GM19238 (cell line): Measurements from ENCODE around the gene RTP5.
"Not testable (repeated sequence)": the region's sequence is repeated elsewhere in the genome, so short reads cannot be mapped to it uniquely, and the experiment has no call there.

ENCODE experiments used
- DNase-seq: peaks from one replicate; pipeline ENCODE4 v3.0.0; 2011; ENCODE audit warnings: low spot score; ENCODE audit not compliant: insufficient read length

Gene RTP5

DNA sequence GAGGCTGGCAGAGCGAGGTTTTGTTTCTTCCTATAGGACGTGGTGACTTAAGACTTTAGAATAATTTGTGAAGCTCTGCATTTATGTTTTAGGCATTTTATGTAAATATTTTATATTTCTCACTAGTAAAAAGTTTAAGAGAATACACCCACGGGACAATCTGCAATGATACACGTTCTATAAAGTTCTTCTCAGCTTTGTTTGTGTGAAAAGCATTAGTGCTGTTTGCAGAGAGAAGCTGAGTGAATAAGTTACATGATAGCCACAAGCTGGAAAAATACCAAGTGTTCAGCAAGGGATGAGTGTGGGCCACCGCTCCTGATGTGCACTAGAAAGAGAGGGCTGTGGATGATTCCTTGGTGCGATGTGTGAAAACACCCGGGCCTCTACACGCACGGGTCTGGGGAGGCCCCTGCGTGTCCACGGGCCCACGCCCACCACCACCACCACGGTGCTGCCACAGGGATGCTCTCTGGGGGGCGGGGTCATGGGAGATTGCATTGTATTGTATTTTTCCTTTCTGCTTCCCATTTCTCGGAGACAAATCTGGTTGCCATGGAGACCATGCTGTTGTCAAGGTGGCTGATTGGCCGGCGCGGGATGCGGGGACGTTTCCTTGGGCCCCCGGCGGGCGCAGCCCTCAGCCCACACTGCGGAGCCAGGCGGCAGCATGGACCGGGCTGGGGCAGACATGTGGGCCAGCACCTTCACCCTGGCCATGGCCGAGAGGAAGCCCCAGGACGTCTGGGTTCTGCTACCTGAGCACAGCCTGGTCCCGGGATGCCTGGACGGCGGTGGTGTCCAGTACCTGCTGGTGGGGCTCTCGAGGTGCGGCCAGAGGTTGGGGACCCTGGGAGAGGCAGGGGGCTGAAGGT lies at the start of gene RTP5:
Gene RTP5, plus strand, starts transcription at position 643 of the 875 bp plus-strand sequence. Its CDS starts 28 bp downstream, at position 671.
- no peak for DNase-seq

DNA sequence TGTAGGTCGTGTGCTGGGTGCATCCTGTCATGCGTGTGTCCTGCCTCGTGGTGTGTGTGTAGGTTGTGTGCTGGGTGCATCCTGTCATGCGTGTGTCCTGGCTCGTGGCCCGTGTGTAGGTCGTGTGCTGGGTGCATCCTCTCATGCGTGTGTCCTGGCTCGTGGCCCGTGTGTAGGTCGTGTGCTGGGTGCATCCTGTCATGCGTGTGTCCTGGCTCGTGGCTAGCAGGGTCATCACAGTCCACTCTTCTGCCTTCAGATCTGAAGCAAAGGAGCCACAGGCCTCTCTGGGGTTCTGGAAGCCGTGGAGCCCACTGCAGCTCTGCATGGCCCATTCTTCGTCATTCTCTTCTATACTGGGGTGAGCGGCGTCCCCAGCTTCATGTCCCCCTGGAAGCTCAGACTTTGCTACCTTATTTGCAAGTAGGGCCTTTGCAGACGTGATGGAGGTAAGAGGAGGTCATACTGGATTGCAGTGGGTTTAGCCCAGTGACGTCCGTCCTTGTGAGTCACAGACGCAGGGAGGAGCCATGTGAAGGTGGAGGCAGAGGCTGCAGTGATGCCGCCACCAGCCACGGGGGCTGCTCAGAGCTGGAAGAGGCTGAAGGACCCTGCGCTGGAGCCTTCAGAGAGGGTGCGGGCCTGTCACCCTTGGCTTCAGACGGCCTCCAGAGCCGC lies 49.4 kb upstream of the RTP5 start:
- DNase-seq = not testable (repeated sequence)

DNA sequence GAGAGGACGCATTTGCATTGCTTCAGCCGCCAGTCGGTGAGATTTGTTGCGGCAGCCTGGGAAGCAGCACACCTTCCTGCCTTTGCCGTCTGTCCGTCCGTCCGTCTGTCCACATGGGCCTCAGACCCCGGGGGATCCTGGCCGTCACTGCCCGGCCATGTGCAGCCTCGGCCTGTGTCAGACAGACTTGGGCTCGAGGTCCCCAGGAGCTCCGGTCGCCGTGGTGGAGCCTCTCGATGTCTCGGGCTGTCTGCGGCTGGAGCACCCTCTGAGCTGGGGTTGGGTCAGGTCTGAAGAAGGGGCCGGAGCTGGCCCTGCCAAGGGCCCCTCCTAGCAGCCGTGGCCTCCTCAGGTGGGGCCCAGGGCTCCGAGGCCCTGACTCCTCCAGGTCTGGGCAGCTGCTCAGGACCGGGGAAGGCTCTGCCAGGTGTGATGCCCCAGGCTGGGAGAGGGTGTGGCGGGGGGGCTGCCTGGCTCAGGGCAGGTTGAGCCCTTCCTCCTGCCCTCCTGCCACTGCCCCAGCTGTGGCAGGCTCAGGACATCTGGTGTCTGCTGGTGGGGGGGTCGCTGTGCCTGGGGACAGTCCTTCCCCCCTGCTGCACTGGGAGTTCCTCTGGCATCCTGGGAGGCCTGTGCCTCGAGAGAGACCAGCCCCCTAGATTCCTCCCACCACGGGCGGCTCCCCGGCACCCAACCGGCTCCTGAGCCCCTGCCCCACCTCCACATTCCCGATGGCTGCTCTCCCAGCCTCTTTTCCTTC lies 48.7 kb upstream of the RTP5 start:
- no peak for DNase-seq

DNA sequence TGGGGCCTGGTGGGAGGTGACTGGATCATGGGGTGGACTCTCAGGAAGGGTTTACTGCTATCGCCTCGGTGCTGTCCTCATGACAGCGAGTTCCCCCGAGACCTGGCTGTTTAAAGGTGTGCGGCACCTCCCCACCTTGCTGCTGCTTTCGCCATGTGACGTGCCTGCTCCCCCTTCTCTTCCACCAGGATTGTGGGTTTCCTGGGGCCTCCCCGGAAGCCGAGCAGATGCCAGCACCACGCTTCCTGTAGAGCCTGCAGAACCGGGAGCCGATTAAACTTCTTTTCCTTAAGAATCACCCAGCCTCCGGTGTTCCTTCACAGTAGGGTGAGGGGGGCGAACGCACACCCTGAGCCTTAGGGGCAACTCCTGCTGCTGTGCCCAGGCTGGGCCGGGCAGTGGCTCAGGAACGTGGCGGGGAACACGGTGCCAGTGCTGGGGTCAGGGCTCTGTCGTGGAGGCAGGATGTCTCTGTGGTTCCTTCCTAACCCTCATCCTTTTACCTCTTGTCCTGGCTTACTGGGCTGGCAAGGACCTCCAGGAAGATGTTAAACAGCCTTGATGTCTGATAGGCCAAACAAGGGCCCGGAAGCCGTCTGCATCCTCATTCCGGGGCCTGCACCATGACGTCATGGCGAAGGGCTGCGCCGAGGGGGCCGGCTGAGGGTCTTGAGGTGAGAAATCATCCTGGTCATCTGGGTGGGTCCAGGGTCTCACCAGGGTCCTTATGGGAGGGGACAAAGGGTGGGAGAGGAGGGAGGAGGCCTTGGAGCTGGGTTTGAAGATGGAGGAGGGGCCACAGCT lies 47.9 kb upstream of the RTP5 start:
- no peak for DNase-seq

DNA sequence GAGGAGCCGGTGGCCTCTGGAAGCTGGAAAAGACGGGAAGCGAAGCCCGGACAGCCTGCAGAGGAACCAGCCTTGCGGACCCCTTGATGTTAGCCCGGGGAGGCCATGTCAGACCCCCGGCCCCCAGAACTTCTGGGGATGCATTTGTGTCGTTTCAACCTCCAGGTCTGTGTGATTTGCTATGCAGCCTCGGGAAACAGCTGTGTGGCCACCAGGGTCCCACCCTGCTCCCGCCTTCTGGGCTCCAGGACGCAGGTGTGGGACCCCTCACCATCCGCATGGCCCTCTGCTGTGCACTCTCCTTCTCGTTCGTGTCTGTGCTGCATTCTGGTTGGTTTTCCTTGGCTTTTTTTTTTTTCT lies 47.3 kb upstream of the RTP5 start:
- DNase-seq = no peak

DNA sequence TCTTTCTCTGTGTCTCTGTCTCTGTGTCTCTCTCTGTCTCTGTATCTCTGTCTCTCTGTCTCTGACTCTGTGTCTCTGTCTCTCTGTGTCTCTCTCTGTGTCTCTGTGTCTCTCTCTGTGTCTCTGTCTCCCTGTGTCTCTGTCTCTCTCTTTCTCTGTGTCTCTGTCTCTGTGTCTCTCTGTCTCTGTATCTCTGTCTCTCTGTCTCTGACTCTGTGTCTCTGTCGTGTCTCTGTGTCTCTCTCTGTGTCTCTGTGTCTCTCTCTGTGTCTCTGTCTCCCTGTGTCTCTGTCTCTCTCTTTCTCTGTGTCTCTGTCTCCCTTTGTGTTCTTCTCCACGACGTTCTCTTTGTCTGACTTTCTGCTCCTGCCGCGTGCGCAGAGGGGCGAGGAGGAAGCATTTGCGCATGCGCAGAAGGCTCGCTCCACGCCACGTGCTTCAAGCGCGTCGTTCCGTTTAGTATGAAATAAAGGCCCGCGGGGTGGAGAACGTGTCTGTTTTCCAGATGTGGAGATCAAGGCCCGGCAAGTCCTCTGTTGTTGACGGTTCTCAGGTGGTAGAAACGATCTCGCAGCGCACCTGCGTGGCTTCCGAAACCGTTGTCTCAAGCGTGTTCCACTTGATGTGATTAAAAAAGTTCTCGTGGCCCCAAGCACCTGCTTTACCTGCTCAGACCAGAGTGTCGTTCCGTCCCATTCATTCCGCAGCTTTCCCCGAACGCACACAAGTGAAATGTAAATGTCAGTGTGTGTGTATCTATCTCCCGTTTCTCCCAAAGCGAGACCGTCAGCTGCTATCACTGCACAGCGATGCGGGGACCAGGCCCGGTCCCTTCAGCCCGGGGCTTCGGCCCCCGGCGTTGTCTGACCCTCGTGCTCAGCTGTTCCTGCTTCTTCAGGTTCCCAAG lies 45.7 kb upstream of the RTP5 start:
- not testable (repeated sequence) for DNase-seq

DNA sequence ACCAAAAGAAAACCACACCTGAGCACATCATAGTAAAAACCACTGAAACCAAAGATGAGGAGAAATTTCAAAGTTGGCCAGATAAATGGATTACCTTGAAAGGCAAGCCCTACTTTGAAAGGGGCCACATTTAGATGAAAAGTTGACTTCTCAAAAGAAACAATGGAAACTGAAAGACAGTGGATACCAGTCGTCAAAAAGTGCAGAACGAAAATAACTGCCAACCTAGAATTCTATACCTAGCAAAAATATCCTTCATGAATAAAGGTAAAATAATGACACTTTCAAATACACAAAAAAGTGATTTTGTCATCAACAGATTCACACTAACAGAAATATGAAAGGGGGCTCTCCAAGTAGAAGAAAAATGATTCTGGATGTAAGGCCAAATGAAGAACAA lies 42.1 kb upstream of the RTP5 start:
- no peak for DNase-seq

DNA sequence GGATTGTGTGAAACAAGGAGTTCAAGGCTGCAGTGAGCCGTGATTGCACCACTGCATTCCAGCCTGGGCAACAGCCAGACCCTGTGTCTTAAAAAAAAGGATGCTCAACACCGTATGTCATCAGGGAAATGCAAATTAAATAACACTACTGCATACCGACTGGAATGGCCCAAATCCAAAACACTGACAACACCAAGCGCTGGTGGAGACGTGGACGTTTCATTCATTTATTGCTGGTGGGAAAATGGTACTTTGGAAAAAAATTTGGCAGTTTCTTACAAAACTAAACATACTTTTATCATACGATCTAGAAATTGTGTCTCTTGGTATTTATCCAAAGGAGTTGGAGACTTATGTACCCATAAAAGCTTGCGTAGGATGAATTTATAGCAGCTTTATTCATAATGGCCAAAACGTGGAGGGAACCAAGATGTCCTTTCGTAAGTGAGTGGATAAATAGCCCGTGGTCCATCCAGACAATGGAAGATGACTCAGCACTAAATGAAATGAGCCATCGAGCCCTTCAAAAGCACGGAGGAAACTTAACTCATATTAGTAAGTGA lies 36.3 kb upstream of the RTP5 start:
- DNase-seq = no peak

DNA sequence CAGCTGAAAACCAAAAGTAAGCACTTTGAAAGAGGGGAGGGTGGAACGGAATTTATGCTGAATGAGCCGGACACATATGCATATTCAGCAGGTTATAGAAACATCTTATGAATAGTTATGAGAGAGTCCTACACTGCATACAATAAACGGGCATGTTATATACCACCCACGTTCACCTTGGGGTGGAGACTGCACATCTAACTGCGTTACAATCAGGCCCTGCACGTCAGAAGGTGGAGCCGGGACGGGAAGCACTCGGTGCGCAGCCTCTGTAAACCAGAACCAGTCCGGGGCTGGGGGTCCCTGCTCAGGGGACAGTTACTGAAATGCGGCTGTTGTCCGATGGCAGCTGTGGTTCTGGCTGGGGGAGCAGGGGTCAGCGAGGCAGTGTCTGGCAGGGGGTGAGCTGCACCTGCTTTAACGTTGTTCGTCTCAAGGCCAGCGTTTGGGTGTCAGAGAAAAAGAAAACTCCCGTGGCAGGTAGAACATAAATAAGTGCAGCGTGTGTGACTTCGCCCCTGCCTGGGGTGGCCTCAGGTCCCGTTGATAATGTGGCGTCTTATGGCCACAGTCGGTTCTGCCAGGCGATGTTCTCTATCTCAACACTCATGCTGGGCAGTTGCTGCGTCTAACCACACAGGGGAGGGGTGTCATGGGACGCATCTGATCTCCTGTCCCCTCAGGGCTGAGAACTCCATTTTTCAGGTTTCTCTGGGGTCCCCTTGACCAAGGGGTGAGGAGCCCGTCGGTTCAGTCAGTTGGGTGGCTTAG lies 35.6 kb upstream of the RTP5 start:
- DNase-seq = not testable (repeated sequence)

DNA sequence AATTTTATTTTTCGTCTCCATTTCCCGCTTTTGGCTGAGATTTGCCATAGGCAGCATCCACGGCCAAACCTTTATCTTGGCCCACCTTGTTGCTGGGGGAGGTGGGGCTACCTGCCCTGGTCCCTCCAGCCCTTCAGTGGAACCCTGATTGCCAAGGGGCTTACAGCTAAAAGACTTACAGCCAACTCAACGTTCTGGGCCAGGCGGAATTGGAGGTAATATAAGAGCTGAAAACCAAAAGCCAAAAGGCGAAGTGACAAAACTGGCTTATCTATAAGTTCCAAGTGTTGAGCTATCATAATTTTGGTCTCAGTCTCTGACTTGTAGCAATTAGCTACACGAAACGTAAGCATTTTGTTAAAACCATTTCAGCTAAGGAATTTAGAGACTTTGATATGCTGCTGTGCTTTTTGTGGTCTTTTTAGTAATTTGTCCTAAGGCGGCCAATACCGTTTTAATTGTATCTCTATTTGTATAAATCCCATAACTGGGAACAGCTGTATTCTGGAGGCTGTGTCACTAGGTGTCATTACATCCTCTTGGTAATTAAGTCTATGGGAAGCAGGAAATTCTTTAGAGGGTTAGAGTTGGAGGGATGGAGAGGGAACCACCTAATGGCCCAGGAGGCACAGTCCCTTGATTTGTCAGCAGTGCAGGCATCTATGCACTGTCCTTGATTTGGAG lies 34.9 kb upstream of the RTP5 start:
- no peak for DNase-seq

DNA sequence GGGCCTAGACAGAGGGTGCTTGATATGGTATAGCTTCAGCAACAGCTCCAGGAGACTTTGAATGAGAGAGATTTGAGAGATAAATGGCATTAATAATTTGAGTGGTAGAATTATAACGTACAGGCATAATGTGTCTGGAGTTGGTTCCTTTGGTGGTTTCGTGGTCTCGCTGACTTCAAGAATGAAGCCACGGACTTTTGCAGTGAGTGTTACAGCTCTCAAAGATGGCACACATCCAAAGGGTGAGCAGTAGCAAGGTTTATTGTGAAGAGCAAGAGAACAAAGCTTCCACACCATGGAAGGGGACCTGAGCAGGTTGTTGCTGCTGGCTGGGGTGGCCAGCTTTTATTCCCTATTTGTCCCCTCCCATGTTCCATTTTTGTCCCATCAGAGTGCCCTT lies 33.9 kb upstream of the RTP5 start:
- DNase-seq = no peak

DNA sequence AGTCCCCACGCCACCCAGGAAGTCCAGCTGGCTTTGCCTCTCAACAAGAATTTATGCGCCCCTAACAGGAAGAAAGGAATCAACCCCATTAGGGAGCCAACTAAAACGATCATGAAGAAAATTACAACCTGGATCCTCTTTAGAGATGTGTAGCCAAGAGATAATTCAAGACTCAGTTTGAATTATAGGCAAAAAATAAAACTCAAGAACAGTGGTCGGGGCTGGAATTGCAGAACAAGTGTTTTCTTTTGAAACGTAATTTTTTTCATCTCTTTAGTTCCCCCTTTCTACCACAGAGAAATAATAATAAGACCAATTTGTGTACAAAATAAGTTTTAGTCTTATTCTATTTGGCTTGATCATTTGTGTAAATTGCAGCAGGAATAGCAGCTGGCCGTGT lies 33.2 kb upstream of the RTP5 start:
- DNase-seq = no peak

DNA sequence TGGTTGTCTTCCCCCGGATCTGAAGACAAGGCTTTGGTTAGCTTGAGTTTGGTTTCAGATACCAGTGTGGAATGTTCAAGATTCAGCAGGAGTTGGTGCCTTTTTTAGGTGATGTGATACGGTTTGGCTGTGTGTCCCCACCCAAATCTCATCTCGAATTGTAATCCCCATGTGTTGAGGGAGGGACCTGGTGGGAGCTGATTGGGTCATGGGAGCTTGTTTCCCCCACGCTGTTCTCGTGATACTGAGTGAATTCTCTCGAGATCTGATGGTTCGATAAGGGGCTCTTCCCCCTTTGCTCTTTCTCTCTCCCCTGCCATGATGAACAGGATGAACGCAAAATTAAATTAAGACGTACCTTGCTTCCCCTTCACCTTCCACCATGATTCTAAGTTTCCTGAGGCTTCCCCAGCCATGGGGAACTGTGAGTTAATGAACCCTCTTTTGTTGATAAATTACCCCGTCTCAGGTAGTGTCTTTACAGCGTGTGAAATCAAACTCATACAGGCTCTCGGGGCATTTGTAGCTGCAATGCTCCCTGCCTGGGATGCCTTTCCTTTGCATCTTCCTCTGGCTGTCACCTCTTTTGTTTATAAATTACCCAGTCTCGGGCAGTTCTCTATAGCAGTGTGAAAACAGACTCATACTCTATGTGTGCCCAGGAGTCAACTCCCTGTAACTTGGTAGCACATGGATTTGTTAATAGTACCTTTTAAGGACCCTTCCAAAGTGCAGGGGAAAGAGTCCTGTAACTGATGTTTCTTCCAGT lies 32.1 kb upstream of the RTP5 start:
- no peak for DNase-seq

DNA sequence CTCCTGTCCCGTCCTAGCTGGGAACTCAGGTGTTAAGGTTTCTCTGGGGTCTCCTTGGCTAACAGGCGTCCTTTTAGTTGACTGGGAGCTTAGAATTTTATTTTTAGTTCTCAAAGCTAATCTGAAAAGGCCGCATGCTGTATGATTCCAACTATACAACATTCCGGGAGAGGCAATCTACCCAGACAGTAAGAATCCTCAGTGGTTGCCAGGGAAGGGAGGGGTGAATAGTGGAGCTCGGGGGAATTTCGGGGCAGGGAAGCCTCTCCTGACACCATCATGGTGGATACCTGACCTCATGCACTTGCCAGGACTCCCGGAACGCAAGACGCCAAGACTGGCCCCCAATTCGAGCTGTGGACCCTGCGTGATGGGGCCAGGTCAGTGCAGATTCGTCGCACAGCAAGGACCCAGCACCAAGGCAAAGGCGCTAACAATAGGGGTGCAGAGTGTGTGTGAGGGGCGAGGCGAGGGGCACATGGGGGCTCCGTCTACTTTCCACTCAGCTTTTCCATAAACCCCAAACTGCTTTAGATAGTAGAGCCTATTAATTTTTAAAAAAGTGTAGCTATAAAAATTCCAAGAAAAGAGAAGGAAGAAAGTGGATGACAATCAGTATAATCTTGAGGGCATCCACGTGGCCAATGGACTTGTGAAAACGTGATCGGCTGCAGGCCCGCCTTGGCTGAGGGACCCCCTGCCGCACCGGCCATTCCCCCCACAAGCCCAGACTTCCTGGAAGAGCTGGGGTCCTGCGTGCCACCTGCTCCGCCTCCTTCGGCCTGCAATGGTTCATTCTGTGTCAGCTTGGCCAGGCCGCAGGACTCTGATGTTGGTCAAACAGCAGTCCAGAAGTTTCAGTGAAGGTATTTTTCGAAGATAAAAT lies 28.1 kb upstream of the RTP5 start:
- DNase-seq = no peak

DNA sequence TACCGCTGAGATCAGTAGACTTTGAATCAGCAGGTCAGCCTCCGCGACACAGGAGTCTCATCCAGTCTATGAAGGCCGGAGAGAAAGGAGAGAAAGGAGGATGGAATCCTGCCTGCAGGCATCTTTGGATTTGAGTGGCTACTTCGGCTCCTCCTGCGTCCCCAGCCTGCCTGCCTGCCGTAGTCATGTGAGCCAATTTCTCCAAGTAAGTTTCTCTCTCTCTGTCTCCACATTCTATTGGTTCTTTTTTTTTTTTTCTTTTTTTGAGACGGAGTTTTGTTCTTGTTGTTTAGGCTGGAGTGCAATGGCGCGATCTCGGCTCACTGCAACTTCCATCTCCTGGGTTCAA lies 27.5 kb upstream of the RTP5 start:
- DNase-seq = no peak

DNA sequence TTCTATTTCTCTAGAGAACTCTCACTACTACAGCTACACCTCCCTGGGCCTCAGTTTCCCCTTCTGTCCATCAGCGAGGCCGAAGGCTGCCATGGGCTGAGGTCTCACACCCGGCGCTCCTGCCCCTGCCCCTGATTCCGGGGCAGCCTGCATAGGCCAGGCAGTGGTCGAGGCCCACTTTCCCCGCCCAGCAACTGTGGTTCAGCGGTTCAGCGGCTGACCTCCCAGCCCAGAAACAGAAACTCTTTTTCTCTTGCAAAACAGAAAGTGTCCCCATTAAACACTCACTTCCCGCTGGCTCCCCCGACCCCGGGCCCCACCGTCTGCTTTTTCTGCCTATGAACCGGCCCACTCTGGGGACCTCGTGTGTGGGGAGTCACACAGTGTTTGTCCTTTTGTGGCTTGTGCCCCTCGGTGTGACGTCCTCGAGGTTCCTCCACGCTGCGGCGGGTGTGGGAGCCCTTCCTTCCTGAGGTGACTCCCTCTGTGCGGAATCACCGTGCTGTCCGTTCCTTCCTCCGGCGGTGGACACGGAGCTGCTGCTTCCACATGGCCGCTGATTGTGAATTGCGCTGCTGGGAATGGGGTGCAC lies 26.8 kb upstream of the RTP5 start:
- peak; percentile 66 for DNase-seq
